Activated T-cell treated with anti-CD3 and anti-CD28 coated beads, Interleukin-2, amount 50 U/mL, for 24 hours (primary cell): Measurements from ENCODE around the gene PIM1.
"Not testable (repeated sequence)": the region's sequence is repeated elsewhere in the genome, so short reads cannot be mapped to it uniquely, and the experiment has no call there.

Experiments used
- DNase-seq: peaks from one replicate; pipeline ENCODE4 v3.0.0-alpha.2; 2020
- H3K27ac Mint-ChIP-seq: 2 replicates; pipeline ENCODE4 v1.8.0; 2020; ENCODE audit warnings: mild to moderate bottlenecking, mixed read lengths
- H3K27me3 Mint-ChIP-seq: 2 replicates; pipeline ENCODE4 v1.8.0; 2020; ENCODE audit warnings: mixed read lengths
- H3K36me3 Mint-ChIP-seq: 2 replicates; pipeline ENCODE4 v1.8.0; 2020; ENCODE audit warnings: low read depth, mixed read lengths
- H3K4me1 Mint-ChIP-seq: 2 replicates; pipeline ENCODE4 v1.8.0; 2020; ENCODE audit warnings: low read depth, mixed read lengths
- H3K4me3 Mint-ChIP-seq: 2 replicates; pipeline ENCODE4 v1.8.0; 2020; ENCODE audit warnings: mild to moderate bottlenecking, moderate library complexity, mixed read lengths
- H3K9me3 Mint-ChIP-seq: 2 replicates; pipeline ENCODE4 v1.8.0; 2020; ENCODE audit warnings: mixed read lengths

Gene PIM1

GRCh38 chr6:37187321-37188022 is 17.5 kb downstream of the PIM1 start:
- Mint-ChIP-seq H3K36me3 (peaks cover 2% of the 10 kb centered on the region), H3K4me1 (peaks cover 66% of the 10 kb centered on the region), H3K9me3 (peaks cover 3% of the 10 kb centered on the region), H3K27me3 (no peaks in the 10 kb centered on the region), H3K4me3 (peak overlapping the region; percentile 54), H3K27ac (peak overlapping the region; percentile 91)
- peak; percentile 55 for DNase-seq

- Mint-ChIP-seq H3K4me1 (peaks cover 63% of the 10 kb centered on the region), H3K36me3 (peaks cover 2% of the 10 kb centered on the region), H3K27me3 (no peaks in the 10 kb centered on the region), H3K9me3 (peaks cover 3% of the 10 kb centered on the region), H3K4me3 (no peak overlapping the region), H3K27ac (peak overlapping the region; percentile 87)
- no peak for DNase-seq
These were observed 19.1 kb downstream of the PIM1 start for GRCh38 chr6:37188962-37189510.

GRCh38 chr6:37190159-37190535 is 20.2 kb downstream of the PIM1 start:
- H3K4me3 Mint-ChIP-seq, result no peak overlapping the region
- peaks cover 69% of the 10 kb centered on the region for H3K4me1 Mint-ChIP-seq
- H3K9me3 Mint-ChIP-seq, result peaks cover 3% of the 10 kb centered on the region
- peaks cover 2% of the 10 kb centered on the region for H3K36me3 Mint-ChIP-seq
- no peak for DNase-seq
- H3K27me3 Mint-ChIP-seq, result no peaks in the 10 kb centered on the region
- peak overlapping the region; percentile 87 for H3K27ac Mint-ChIP-seq

GRCh38 chr6:37192666-37193065 is 22.7 kb downstream of the PIM1 start:
- no peaks in the 10 kb centered on the region for H3K36me3 Mint-ChIP-seq
- H3K4me3 Mint-ChIP-seq, result no peak overlapping the region
- H3K4me1 Mint-ChIP-seq, result peaks cover 47% of the 10 kb centered on the region

GRCh38 chr6:37194886-37195285 is 24.9 kb downstream of the PIM1 start:
- H3K9me3 Mint-ChIP-seq, H3K27me3 Mint-ChIP-seq, H3K36me3 Mint-ChIP-seq, DNase-seq, H3K4me3 Mint-ChIP-seq: not testable (repeated sequence)
- peak overlapping the region; percentile 81 for H3K27ac Mint-ChIP-seq
- H3K4me1 Mint-ChIP-seq, result peaks cover 34% of the 10 kb centered on the region

More at GRCh38 chr6:37192666-37193065, 22.7 kb downstream of the PIM1 start:
- no peaks in the 10 kb centered on the region for H3K9me3 Mint-ChIP-seq
- peak overlapping the region; percentile 79 for H3K27ac Mint-ChIP-seq
- H3K27me3 Mint-ChIP-seq, result no peaks in the 10 kb centered on the region
- no peak for DNase-seq

- not testable (repeated sequence) for H3K27ac Mint-ChIP-seq, H3K4me3 Mint-ChIP-seq, DNase-seq, H3K36me3 Mint-ChIP-seq, H3K9me3 Mint-ChIP-seq, H3K27me3 Mint-ChIP-seq
- H3K4me1 Mint-ChIP-seq, result peaks cover 38% of the 10 kb centered on the region
These were observed 26.5 kb downstream of the PIM1 start for GRCh38 chr6:37196451-37196850.

- H3K27me3 Mint-ChIP-seq, result no peaks in the 10 kb centered on the region
- H3K27ac Mint-ChIP-seq, result no peak overlapping the region
- no peaks in the 10 kb centered on the region for H3K36me3 Mint-ChIP-seq
- H3K4me1 Mint-ChIP-seq, result peaks cover 41% of the 10 kb centered on the region
- H3K9me3 Mint-ChIP-seq, result no peaks in the 10 kb centered on the region
- no peak for DNase-seq
- H3K4me3 Mint-ChIP-seq, result no peak overlapping the region
These were observed 30.1 kb downstream of the PIM1 start for GRCh38 chr6:37200085-37200484.

DNA sequence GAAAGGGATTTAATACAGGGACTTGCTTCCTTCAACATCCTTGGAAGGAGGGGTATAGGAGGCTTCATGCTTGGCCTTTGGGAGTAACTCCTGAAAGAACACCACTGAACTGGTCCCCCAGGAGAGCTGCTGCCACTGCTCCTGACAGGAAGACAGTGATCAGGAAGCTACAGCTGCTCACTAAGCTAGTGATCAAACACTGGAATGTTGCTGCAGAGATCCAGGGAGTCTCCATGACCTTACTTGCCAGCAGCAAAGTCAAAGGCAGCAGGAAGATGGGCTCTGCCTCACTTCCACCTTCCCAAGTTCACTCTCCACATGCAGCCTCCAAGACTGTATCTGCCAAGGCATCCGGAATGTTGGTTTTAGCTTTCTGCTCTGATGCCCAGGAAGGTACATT is 31.8 kb downstream of the PIM1 start:
- H3K9me3 Mint-ChIP-seq, result no peaks in the 10 kb centered on the region
- H3K4me1 Mint-ChIP-seq, result peaks cover 56% of the 10 kb centered on the region
- H3K36me3 Mint-ChIP-seq, result no peaks in the 10 kb centered on the region
- H3K27me3 Mint-ChIP-seq, result no peaks in the 10 kb centered on the region
- peak overlapping the region; percentile 89 for H3K27ac Mint-ChIP-seq
- no peak for DNase-seq
- no peak overlapping the region for H3K4me3 Mint-ChIP-seq

GRCh38 chr6:37202788-37203491 is 33.0 kb downstream of the PIM1 start:
- DNase-seq, result no peak
- peaks cover 68% of the 10 kb centered on the region for H3K4me1 Mint-ChIP-seq
- H3K36me3 Mint-ChIP-seq, result no peaks in the 10 kb centered on the region
- no peaks in the 10 kb centered on the region for H3K9me3 Mint-ChIP-seq
- no peaks in the 10 kb centered on the region for H3K27me3 Mint-ChIP-seq
- no peak overlapping the region for H3K4me3 Mint-ChIP-seq
- H3K27ac Mint-ChIP-seq, result peak overlapping the region; percentile 89

DNA sequence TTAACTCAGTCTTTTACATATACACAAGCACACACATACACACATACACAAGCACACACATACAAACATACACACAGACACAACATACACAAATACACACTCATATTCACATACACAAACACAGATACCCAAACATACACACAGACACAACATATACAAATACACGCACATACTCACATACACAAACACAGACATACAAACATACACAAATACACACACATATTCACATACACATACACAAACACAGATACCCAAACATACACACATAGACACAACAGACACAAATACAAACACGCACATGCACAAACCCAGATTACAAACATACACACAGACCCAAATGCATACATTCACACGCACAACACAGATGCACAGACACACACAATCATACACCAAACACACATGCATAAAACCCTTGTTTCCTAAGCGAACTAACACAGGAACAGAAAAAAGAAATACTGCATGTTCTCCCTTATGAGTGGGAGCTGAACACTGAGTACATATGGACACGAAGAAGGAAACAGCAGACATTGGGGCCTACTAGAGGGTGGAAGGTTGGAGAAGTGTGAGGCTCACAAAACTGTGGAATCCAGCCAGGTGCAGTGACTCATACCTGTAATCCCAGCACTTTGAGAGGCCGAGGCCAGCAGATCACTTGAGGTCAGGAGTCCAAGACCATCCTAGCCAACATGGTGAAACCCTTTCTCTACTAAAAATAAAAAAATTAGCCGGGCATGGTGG is 34.2 kb downstream of the PIM1 start:
- Mint-ChIP-seq H3K36me3 (no peaks in the 10 kb centered on the region), H3K27ac (peak overlapping the region; percentile 44), H3K4me1 (peaks cover 76% of the 10 kb centered on the region), H3K4me3 (no peak overlapping the region), H3K27me3 (no peaks in the 10 kb centered on the region), H3K9me3 (no peaks in the 10 kb centered on the region)
- no peak for DNase-seq

- H3K9me3 Mint-ChIP-seq, result no peaks in the 10 kb centered on the region
- peak; percentile 56 for DNase-seq
- H3K4me3 Mint-ChIP-seq, result peak overlapping the region; percentile 38
- peaks cover 86% of the 10 kb centered on the region for H3K4me1 Mint-ChIP-seq
- H3K36me3 Mint-ChIP-seq, result no peaks in the 10 kb centered on the region
- peak overlapping the region; percentile 91 for H3K27ac Mint-ChIP-seq
- H3K27me3 Mint-ChIP-seq, result no peaks in the 10 kb centered on the region
These were observed 35.4 kb downstream of the PIM1 start for GRCh38 chr6:37205175-37205996.

DNA sequence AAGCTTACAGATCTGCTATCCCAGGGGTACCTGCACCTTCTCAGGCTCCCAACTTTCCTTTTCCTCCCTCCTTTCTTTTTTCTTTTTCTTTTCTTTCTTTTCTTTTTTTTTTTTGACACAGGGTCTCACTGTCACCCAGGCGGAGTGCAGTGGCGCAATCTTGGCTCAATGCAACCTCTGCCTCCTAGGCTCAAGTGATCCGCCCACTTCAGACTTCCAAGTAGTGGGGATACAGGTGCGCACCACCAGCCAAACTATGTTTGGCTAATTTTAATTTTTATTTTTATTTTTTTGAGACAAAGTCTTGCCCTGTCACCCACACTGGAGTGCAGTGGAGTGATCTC is 36.0 kb downstream of the PIM1 start:
- H3K36me3 Mint-ChIP-seq, result no peaks in the 10 kb centered on the region
- DNase-seq, result no peak
- no peaks in the 10 kb centered on the region for H3K27me3 Mint-ChIP-seq
- H3K4me1 Mint-ChIP-seq, result peaks cover 85% of the 10 kb centered on the region
- H3K9me3 Mint-ChIP-seq, result no peaks in the 10 kb centered on the region
- peak overlapping the region; percentile 91 for H3K27ac Mint-ChIP-seq
- no peak overlapping the region for H3K4me3 Mint-ChIP-seq

DNA sequence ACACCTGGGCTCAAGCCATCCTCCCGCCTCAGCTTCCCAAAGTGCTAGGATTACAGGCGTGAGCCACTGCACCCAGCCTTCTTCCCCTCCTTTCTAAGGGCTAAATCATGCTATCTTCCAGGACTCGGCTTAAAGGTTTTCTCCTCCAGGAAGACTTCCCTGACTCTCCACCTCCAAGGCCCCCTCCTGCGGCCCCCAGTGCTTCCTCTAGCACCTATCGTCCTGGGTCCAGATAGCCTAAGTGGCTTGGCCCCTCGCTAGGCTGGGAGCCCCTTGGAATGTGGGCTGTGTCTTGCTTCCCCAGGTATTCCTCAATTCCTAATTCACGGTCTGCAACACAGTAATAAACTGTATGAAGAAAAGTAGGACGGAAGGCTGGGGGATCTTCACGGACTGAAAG is 36.7 kb downstream of the PIM1 start:
- no peak for DNase-seq
- no peaks in the 10 kb centered on the region for H3K36me3 Mint-ChIP-seq
- peak overlapping the region; percentile 42 for H3K27ac Mint-ChIP-seq
- peaks cover 82% of the 10 kb centered on the region for H3K4me1 Mint-ChIP-seq
- no peaks in the 10 kb centered on the region for H3K9me3 Mint-ChIP-seq
- H3K4me3 Mint-ChIP-seq, result no peak overlapping the region
- no peaks in the 10 kb centered on the region for H3K27me3 Mint-ChIP-seq

DNA sequence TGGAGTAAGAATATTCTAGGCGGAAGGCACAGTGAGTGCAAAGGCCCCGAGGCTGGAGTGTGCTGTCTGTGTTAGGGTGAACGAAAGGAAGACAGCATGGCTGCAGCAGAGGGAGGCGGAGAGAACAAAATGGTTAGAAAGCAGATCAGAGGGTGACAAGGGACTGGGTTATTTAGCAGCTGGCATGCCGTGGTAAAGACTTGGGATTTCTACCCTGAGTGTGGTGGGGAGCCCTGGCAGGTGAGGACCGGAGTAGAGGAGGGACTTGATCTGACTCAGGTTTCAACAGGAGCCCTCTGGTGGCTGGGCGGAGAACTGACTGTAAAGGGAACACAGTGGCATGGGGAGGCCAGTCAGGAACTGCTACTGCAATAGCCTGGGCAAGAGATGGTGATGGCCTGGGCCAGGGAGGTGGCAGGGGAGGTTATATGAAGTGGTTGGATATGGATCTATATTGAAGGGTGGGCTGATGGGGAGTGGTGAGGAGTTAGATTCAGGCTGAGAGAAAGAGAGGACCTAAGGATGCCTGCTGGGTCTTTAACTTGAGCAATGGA is 38.0 kb downstream of the PIM1 start:
- Mint-ChIP-seq H3K27me3 (no peaks in the 10 kb centered on the region), H3K36me3 (no peaks in the 10 kb centered on the region), H3K4me1 (peaks cover 68% of the 10 kb centered on the region), H3K4me3 (no peak overlapping the region), H3K27ac (peak overlapping the region; percentile 50), H3K9me3 (no peaks in the 10 kb centered on the region)
- DNase-seq, result peak; percentile 93
